KMS-11 (cell line): ENCODE measurements around the gene RP9.

Source experiments
- H2AFZ ChIP-seq: fragments of 200-600 bp; sonication (generic); 2 replicates; pipeline ENCODE4 v1.6.1; 2016; ENCODE audit warnings: antibody characterized with exemption, mixed run types, low read depth
- H3K27ac ChIP-seq: fragments of 200-600 bp; sonication (generic); 2 replicates; pipeline ENCODE4 v1.6.1; 2016; ENCODE audit warnings: mild to moderate bottlenecking, mixed run types
- H3K27me3 ChIP-seq: fragments of 200-600 bp; sonication (generic); 2 replicates; pipeline ENCODE4 v1.6.1; 2017; ENCODE audit warnings: mild to moderate bottlenecking, low read depth, mixed run types, moderate library complexity; ENCODE audit not compliant: insufficient read depth
- H3K36me3 ChIP-seq: fragments of 200-600 bp; sonication (generic); 2 replicates; pipeline ENCODE4 v1.6.1; 2017; ENCODE audit warnings: mild to moderate bottlenecking, mixed run types; ENCODE audit not compliant: insufficient read depth
- H3K4me1 ChIP-seq: fragments of 200-600 bp; sonication (generic); 2 replicates; pipeline ENCODE4 v1.6.1; 2016; ENCODE audit warnings: mild to moderate bottlenecking, low read depth, mixed run types; ENCODE audit not compliant: poor library complexity, severe bottlenecking
- H3K4me2 ChIP-seq: fragments of 200-600 bp; sonication (generic); 2 replicates; pipeline ENCODE4 v1.7.0; 2016; ENCODE audit warnings: mild to moderate bottlenecking, mixed run types
- H3K4me3 ChIP-seq: fragments of 200-600 bp; sonication (generic); IDR thresholded peaks from 2 replicates; pipeline ENCODE4 v1.6.1; 2017; ENCODE audit warnings: low read depth, low read length, mixed read lengths; ENCODE audit not compliant: insufficient read depth
- H3K79me2 ChIP-seq: fragments of 200-600 bp; sonication (generic); 2 replicates; pipeline ENCODE4 v1.6.1; 2016; ENCODE audit warnings: low read depth, mixed run types; ENCODE audit not compliant: insufficient read depth
- H3K9ac ChIP-seq: fragments of 200-600 bp; sonication (generic); 2 replicates; pipeline ENCODE4 v1.6.1; 2016; ENCODE audit warnings: mild to moderate bottlenecking, mixed run types
- H4K20me1 ChIP-seq: fragments of 200-600 bp; sonication (generic); 2 replicates; pipeline ENCODE4 v1.6.1; 2016; ENCODE audit warnings: mild to moderate bottlenecking, mixed run types; ENCODE audit not compliant: insufficient read depth
- CTCF ChIP-seq: fragments of 200-600 bp; sonication (generic); conservative IDR thresholded peaks from 2 replicates; pipeline ENCODE4 v1.6.1; 2017; ENCODE audit warnings: low read depth, mild to moderate bottlenecking, antibody characterized with exemption, low read length, moderate library complexity, mixed read lengths

RP9 gene

GRCh38 chr7:33109005-33109757, at the start of gene RP9:
RP9 (minus strand) TSS chr7:33109404; CDS start chr7:33109372, 32 bp downstream.
- Histone ChIP-seq H3K9ac (peak within 1 kb of the TSS; percentile 79), H4K20me1 (0 out of 2 replicates have a peak, but pooled peaks cover 4% of the 10 kb centered on the region), H3K36me3 (no peaks in the 10 kb centered on the region), H3K79me2 (peaks cover 46% of the 10 kb centered on the region), H3K27me3 (no peaks in the 10 kb centered on the region), H3K4me1 (peaks cover 23% of the 10 kb centered on the region), H3K27ac (peak within 1 kb of the TSS; percentile 57), H2AFZ (peak within 1 kb of the TSS; percentile 82), H3K4me3 (no peak within 1 kb of the TSS), H3K4me2 (peak within 1 kb of the TSS; percentile 98)
- peak; percentile 58 for TF ChIP-seq CTCF

DNA sequence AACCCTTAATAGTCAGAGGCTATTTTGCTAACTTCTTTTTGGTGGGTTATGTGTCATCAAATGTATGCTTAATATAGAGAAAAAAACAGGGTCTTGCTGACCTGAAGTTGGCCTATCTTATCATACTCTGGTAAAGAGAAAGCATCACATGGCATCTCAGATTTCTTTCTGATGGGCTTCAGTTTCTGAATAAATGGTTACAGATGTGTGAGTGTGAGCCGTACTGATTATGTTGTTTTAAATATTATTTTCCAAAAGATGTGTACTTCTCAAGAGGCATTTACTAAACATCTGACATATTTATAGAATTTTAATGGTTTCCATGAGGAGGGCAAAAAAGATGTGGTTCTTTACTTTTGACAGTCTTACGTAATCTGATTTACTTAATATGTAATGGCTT, 48.6 kb upstream of the RP9 start:
- H3K4me2 ChIP-seq = peak overlapping the region; percentile 50

GRCh38 chr7:33157311-33157710, 48.1 kb upstream of the RP9 start:
- H2AFZ ChIP-seq = no peak overlapping the region
- no peak for TF ChIP-seq CTCF
- H3K9ac ChIP-seq = no peak overlapping the region
- H3K27ac ChIP-seq = no peak overlapping the region
- H3K4me3 ChIP-seq = no peak overlapping the region
- no peaks in the 10 kb centered on the region for H3K79me2 ChIP-seq
- H4K20me1 ChIP-seq = no peaks in the 10 kb centered on the region
- peak overlapping the region; percentile 50 for H3K4me2 ChIP-seq
- H3K36me3 ChIP-seq = no peaks in the 10 kb centered on the region
- H3K4me1 ChIP-seq = peaks cover 39% of the 10 kb centered on the region
- no peaks in the 10 kb centered on the region for H3K27me3 ChIP-seq

More for the DNA sequence above, 48.6 kb upstream of the RP9 start:
- Histone ChIP-seq H3K4me1 (peaks cover 39% of the 10 kb centered on the region), H3K79me2 (no peaks in the 10 kb centered on the region), H3K27me3 (no peaks in the 10 kb centered on the region), H3K4me3 (no peak overlapping the region), H2AFZ (no peak overlapping the region), H3K36me3 (no peaks in the 10 kb centered on the region), H3K27ac (no peak overlapping the region), H3K9ac (no peak overlapping the region), H4K20me1 (no peaks in the 10 kb centered on the region)
- no peak for TF ChIP-seq CTCF

DNA sequence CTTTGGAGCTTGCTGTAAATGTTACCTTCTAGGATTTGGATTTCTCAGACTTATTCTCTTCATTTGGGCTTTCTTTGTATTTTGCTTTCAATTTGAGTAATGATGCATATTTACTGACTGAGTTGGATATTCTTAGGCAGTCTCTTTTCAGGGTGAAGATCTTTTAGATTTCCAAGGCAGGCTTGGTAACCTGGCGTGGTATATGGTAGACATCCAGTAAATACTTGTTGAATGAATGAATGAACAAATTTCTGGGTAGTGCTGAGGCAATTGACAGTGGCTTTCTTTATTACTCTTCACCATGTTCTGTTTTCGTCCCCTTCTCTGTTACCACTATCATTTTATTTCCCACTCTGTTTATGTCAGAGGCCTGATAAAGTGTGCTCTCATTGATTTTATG, 47.2 kb upstream of the RP9 start:
- Histone ChIP-seq H3K4me2 (no peak overlapping the region), H4K20me1 (no peaks in the 10 kb centered on the region), H3K4me3 (no peak overlapping the region), H3K79me2 (no peaks in the 10 kb centered on the region), H2AFZ (no peak overlapping the region), H3K27me3 (no peaks in the 10 kb centered on the region), H3K9ac (no peak overlapping the region), H3K36me3 (no peaks in the 10 kb centered on the region), H3K4me1 (peaks cover 39% of the 10 kb centered on the region), H3K27ac (no peak overlapping the region)
- no peak for TF ChIP-seq CTCF
